ENCODE measurements around the gene NPSR1.

Gene NPSR1

GRCh38 chr7:34889951-34890350 is 231.9 kb downstream of the NPSR1 start:
- H3K4me3 ChIP-seq (ENCODE audit: low read depth, low read length), result no peak overlapping the region
- no peaks in the 10 kb centered on the region for H3K36me3 ChIP-seq (replicated peaks)
- H3K27me3 ChIP-seq (replicated peaks), result no peaks in the 10 kb centered on the region
- in situ Hi-C loops (cut with HindIII; ENCODE audit: low pct_ligation_motif_present, low sequenced_read_pairs), result no loop called here
- TF ChIP-seq CTCF (IDR thresholded peaks at IDR 0.05; ENCODE audit: low read depth, low read length, missing control alignments), result no peak
- H3K27ac ChIP-seq, result no peak overlapping the region
- no peak for DNase-seq

DNA sequence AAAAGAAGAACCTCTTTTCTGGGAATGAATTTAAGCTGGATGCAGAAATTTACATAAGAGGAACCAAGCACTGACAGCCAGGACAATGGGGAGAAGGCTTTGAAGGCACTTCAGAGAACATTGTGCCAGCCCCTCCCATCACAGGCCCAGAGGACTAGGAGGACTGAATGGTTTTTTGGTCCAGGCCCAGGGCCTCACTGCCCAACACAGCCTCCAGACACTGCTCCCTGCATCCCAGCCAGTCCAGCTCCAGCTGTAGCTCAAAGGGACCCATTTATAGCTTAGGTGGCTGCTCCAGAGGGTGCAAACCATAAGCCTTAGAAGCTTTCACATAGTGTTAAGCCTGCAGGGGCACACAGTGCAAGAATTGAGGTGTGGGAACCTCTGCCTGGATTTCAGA is 237.2 kb downstream of the NPSR1 start:
- Histone ChIP-seq H3K4me3 (ENCODE audit: low read depth, low read length) (no peak overlapping the region), H3K36me3 (replicated peaks) (no peaks in the 10 kb centered on the region), H3K27ac (no peak overlapping the region), H3K27me3 (replicated peaks) (no peaks in the 10 kb centered on the region)
- in situ Hi-C loops (cut with HindIII; ENCODE audit: low pct_ligation_motif_present, low sequenced_read_pairs), result no loop called here
- no peak for TF ChIP-seq CTCF (IDR thresholded peaks at IDR 0.05; ENCODE audit: low read depth, low read length, missing control alignments)
- no peak for DNase-seq

Data from brain microvascular endothelial cell (primary cell).